GM13976 (cell line): ENCODE measurements around the gene IL9.

Experiments used
- DNase-seq: peaks from one replicate; pipeline ENCODE4 v3.0.0; 2012; ENCODE audit warnings: low spot score
- CTCF ChIP-seq: IDR thresholded peaks from 2 replicates; pipeline ENCODE4 v1.5.1; 2012; ENCODE audit warnings: borderline replicate concordance, mild to moderate bottlenecking; ENCODE audit not compliant: insufficient read depth; ENCODE audit errors: extremely low read depth, missing control alignments, control extremely low read depth
- in situ Hi-C: fragments of 300-500 bp; cut with MboI; formaldehyde crosslinking; loops from one replicate; pipeline ENCODE4 v1.12.0; 2022; ENCODE audit warnings: low sequenced_read_pairs, mixed read lengths, inconsistent platforms; ENCODE audit not compliant: unreplicated experiment

The IL9 gene

GRCh38 chr5:135915466-135916001 is 19.9 kb upstream of the IL9 start:
- no peak for TF ChIP-seq CTCF
- no peak for DNase-seq
- in situ Hi-C loops = no loop called here

- in situ Hi-C loops = no loop called here
- no peak for TF ChIP-seq CTCF
- no peak for DNase-seq
Measured at GRCh38 chr5:135913713-135914626, 18.3 kb upstream of the IL9 start.

GRCh38 chr5:135905144-135905543 is 9.5 kb upstream of the IL9 start:
- no peak for DNase-seq
- in situ Hi-C loops = no loop called here
- TF ChIP-seq CTCF = no peak

- no peak for TF ChIP-seq CTCF
- in situ Hi-C loops = no loop called here
- no peak for DNase-seq
Measured at GRCh38 chr5:135901633-135902032, 6.0 kb upstream of the IL9 start.

GRCh38 chr5:135900276-135900675 is 4.6 kb upstream of the IL9 start:
- TF ChIP-seq CTCF = no peak
- in situ Hi-C loops = no loop called here
- no peak for DNase-seq

GRCh38 chr5:135898651-135899050 is 3.0 kb upstream of the IL9 start:
- in situ Hi-C loops = loop anchor here (10.0 kb wide), 1 partner anchor 316 kb away; no protein-coding TSS in a partner anchor
- DNase-seq = no peak

More at GRCh38 chr5:135898651-135899050, 3.0 kb upstream of the IL9 start:
- no peak for TF ChIP-seq CTCF
